Thyroid gland (tissue), 4 donors: ENCODE results near the gene ATF7IP. TPM values are rescaled to one million over a fixed set of nuclear protein-coding genes. Genes with fewer than 3 reads are reported as not detected.

Experiments
- DNase-seq, 2 donors: peaks; one replicate each; pipeline ENCODE4 v3.0.0-alpha.2; 2019
- H3K27ac ChIP-seq, 3 donors: fragments of 200-600 bp; sonication (generic); 1 replicate in 2 of 3; 2 replicates in 1 of 3; pipeline ENCODE4 v1.5.1; 2016 to 2019; ENCODE audit warnings: mild to moderate bottlenecking in 1 of 3, moderate library complexity in 1 of 3
- H3K27me3 ChIP-seq: fragments of 200-600 bp; sonication (generic); one replicate; pipeline ENCODE4 v1.5.1; 2019
- H3K36me3 ChIP-seq, 2 donors: fragments of 200-600 bp; sonication (generic); one replicate each; pipeline ENCODE4 v1.5.1; 2016 to 2019
- H3K4me1 ChIP-seq, 2 donors: fragments of 200-600 bp; sonication (generic); one replicate each; pipeline ENCODE4 v1.5.1; 2017 to 2019
- H3K4me3 ChIP-seq, 3 donors: fragments of 200-600 bp; sonication (generic); replicated peaks in 1 of 3; 1 replicate in 2 of 3; 2 replicates in 1 of 3; pipeline ENCODE4 v1.5.1; 2016; ENCODE audit warnings: mild to moderate bottlenecking in 1 of 3
- H3K9me3 ChIP-seq: fragments of 200-600 bp; sonication (generic); one replicate; pipeline ENCODE4 v1.5.1; 2017
- POLR2A ChIP-seq, 2 donors: fragments of 450-650 bp; IDR thresholded peaks; one replicate each; pipeline ENCODE4 v1.6.1; 2017; ENCODE audit warnings: antibody characterized with exemption in 2 of 2, mild to moderate bottlenecking in 2 of 2, moderate library complexity in 1 of 2
- WGBS, 2 donors: methylation state at CpG; one replicate each; pipeline ENCODE4 v1.1.5; 2017; 5-methylcytosine and 5-hydroxymethylcytosine counted together
- intact Hi-C: fragments of 100-400 bp; cut with DNase I; formaldehyde crosslinking; loops from one replicate; pipeline ENCODE4 v1.15.1; 2023
- total RNA-seq, 4 donors: library from RNA; depleted of rRNA; stranded (reverse); fragments of >200 nt; gene quantifications; one replicate each; pipeline ENCODE4 v1.2.3, GENCODE V29; 2016
- TF ChIP-seq, protein P1 (sequence below), 6 experiments: fragments of 200-600 bp in 3 of 6; fragments of 450-650 bp in 3 of 6; sonication (generic) in 3 of 6; IDR thresholded peaks; one replicate each; pipeline ENCODE4 v1.5.1; 2016 to 2019; ENCODE audit warnings: antibody characterized with exemption in 6 of 6, mild to moderate bottlenecking in 2 of 6, inconsistent platforms in 1 of 6, moderate library complexity in 1 of 6

The ATF7IP gene
- total RNA-seq, 4 donors from 2014 or later: 64.4 to 87.2 (median 76.2) TPM

DNA sequence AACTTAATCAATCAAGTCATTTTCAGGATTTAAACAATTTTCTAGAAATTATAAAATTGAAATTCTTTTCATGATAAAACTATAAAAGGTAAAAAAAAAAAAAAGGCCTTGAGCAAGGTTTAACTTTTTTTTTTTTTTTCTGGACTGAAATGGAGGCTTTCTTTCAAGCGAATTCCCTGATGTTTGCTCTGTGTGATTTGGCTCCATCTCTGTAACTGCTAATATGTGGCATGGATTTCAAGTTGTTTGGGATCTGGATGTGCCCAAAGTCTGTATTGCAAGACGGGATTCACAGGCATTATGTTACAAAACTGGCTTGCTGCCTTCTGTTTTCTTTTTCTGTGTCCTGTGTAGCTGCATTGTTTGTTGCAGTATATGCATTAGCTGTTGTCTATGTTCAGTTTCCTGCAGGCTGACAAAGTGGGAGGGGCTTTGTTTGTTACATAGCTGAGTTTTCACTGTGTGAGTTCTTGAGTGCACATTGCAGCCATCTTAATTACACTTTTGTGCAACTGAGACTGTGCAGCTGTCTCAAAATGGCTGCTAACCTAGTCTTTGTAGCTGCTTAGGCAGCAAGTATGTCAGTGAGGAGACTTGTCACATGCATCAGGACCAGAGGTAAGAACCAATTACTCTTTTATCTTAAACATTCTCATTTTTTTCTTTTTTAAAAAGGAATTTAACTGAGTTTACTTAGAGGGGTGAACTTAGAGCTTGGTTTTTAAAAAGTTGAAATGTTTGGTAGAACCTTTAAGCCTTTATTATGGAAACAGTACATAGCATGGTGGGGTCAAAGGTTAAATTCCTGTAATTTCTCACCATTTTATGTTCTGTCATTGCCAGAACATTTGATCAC lies 19.5 kb downstream of the ATF7IP start:
- TF ChIP-seq, protein P1, sequence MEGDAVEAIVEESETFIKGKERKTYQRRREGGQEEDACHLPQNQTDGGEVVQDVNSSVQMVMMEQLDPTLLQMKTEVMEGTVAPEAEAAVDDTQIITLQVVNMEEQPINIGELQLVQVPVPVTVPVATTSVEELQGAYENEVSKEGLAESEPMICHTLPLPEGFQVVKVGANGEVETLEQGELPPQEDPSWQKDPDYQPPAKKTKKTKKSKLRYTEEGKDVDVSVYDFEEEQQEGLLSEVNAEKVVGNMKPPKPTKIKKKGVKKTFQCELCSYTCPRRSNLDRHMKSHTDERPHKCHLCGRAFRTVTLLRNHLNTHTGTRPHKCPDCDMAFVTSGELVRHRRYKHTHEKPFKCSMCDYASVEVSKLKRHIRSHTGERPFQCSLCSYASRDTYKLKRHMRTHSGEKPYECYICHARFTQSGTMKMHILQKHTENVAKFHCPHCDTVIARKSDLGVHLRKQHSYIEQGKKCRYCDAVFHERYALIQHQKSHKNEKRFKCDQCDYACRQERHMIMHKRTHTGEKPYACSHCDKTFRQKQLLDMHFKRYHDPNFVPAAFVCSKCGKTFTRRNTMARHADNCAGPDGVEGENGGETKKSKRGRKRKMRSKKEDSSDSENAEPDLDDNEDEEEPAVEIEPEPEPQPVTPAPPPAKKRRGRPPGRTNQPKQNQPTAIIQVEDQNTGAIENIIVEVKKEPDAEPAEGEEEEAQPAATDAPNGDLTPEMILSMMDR (IDR thresholded peaks at IDR 0.05): no peak
- peak in 1 of 2 donors; percentile 61 for TF ChIP-seq POLR2A (IDR thresholded peaks at IDR 0.05)
- WGBS, 2 donors: 5 to 7% methylated on average over 2 of the region's 2 CpGs

GRCh38 chr12:14387219-14387871 lies 21.9 kb downstream of the ATF7IP start:
- H3K27me3 ChIP-seq: no peaks in the 10 kb centered on the region
- intact Hi-C loops: no loop called here
- H3K4me1 ChIP-seq: peaks cover 23 to 37% of the 10 kb centered on the region in 2 donors
- TF ChIP-seq, protein P1 (IDR thresholded peaks at IDR 0.05): no peak
- H3K9me3 ChIP-seq: no peaks in the 10 kb centered on the region
- WGBS, 2 donors: 65 to 84% methylated on average over 3 of the region's 3 CpGs
- H3K36me3 ChIP-seq: no peaks in the 10 kb centered on the region
- DNase-seq: no peak
- H3K27ac ChIP-seq: peak overlapping the region in 2 of 3 donors; percentile 38 to 78
- no peak overlapping the region for H3K4me3 ChIP-seq

More for the DNA sequence above, 19.5 kb downstream of the ATF7IP start:
- Histone ChIP-seq H3K4me1 (peaks cover 19 to 26% of the 10 kb centered on the region in 2 donors), H3K36me3 (no peaks in the 10 kb centered on the region), H3K4me3 (peak overlapping the region in 2 of 3 donors; percentile 1 to 15), H3K27me3 (no peaks in the 10 kb centered on the region), H3K27ac (peak overlapping the region; percentile 72 to 81 (median 78)), H3K9me3 (no peaks in the 10 kb centered on the region)
- peak; percentile 53 to 56 for DNase-seq
- intact Hi-C loops: no loop called here

DNA sequence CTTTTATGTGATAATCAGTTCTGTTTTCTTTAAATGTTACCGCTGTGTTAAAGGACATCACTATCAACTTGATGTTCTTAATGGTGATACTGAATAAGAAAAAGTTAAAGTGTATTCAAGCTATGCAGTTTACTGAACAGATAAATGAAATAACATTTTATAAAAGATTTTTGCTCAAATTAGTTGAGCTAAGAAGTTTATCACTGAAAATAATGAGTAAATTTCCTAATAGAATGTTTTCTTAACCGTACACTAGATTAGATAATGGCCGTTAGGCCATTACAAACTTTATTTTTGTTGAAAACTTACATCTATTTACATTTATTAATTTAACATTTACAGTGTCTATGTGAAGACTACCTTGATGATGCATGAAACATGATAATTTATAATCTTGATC lies 25.0 kb downstream of the ATF7IP start:
- Histone ChIP-seq H3K36me3 (no peaks in the 10 kb centered on the region), H3K4me1 (peaks cover 31 to 53% of the 10 kb centered on the region in 2 donors), H3K27ac (peak overlapping the region in 2 of 3 donors; percentile 14 to 45), H3K27me3 (no peaks in the 10 kb centered on the region), H3K9me3 (no peaks in the 10 kb centered on the region), H3K4me3 (no peak overlapping the region)
- WGBS, 2 donors: 89 to 93% methylated on average over 3 of the region's 3 CpGs
- no peak for DNase-seq
- TF ChIP-seq, protein P1 (IDR thresholded peaks at IDR 0.05): no peak
- no peak for TF ChIP-seq POLR2A (IDR thresholded peaks at IDR 0.05)
- intact Hi-C loops: no loop called here

GRCh38 chr12:14390870-14391530 lies 25.5 kb downstream of the ATF7IP start:
- WGBS, 2 donors: 41 to 46% methylated on average over 3 of the region's 3 CpGs
- intact Hi-C loops: no loop called here
- Histone ChIP-seq H3K4me3 (no peak overlapping the region), H3K27ac (peak overlapping the region in 2 of 3 donors; percentile 14 to 45), H3K27me3 (no peaks in the 10 kb centered on the region), H3K4me1 (peaks cover 35 to 56% of the 10 kb centered on the region in 2 donors), H3K36me3 (no peaks in the 10 kb centered on the region), H3K9me3 (no peaks in the 10 kb centered on the region)
- TF ChIP-seq, protein P1 (IDR thresholded peaks at IDR 0.05): no peak
- no peak for TF ChIP-seq POLR2A (IDR thresholded peaks at IDR 0.05)
- DNase-seq: no peak
